A549 (cell line): ENCODE results near the gene LSS. TPM values are rescaled to one million over a fixed set of nuclear protein-coding genes. Genes with fewer than 3 reads are reported as not detected.

Experiments used
- ATAC-seq, 2 experiments: fragments of 200-7000 bp in 1 of 2; fragments of >200 bp in 1 of 2; cut with Nextera tagmentation in 1 of 2; cut with Tn5 transposase in 1 of 2; 3 replicates each; pipeline versions ENCODE4 v1.8.0 to v1.9.1; 2018 to 2020; ENCODE audit warnings: mild to moderate bottlenecking in 1 of 2, moderate library complexity in 1 of 2
- CTCF ChIA-PET: fragments of 300-600 bp; sonication (Branson Sonifier 250); formaldehyde crosslinking; extraction: SDS; loops from one replicate; lab custom pipeline; 2021; ENCODE audit warnings: antibody characterized with exemption, inconsistent platforms; lab: Yijun Ruan, JAX
- POLR2A ChIA-PET: fragments of 350-600 bp; formaldehyde crosslinking; extraction: SDS; loops from one replicate; lab custom pipeline; 2021; ENCODE audit warnings: antibody characterized with exemption, inconsistent platforms; lab: Yijun Ruan, JAX
- DNase-seq, 2 experiments: peaks; one replicate each; pipeline versions ENCODE4 v3.0.0 to v3.0.0-alpha.2; 2011 to 2016; ENCODE audit warnings: low read depth in 1 of 2, low spot score in 1 of 2
- FAIRE-seq: peaks from 2 replicates; lab custom pipeline; 2011; peaks lifted over from hg19 to GRCh38; lab: Jason Lieb, UNC
- H3K27ac ChIP-seq, 2 experiments: fragments of >200 bp; sonication (Bioruptor Twin); formaldehyde crosslinking; 3 replicates each; pipeline ENCODE4 v1.5.1; 2016 to 2017
- H3K4me1 ChIP-seq: fragments of >200 bp; sonication (Bioruptor Twin); formaldehyde crosslinking; 3 replicates; pipeline ENCODE4 v1.6.1; 2016
- H3K4me2 ChIP-seq: fragments of >200 bp; sonication (Bioruptor Twin); formaldehyde crosslinking; 3 replicates; pipeline ENCODE4 v1.6.1; 2016
- H3K4me3 ChIP-seq: fragments of >200 bp; sonication (Bioruptor Twin); formaldehyde crosslinking; 3 replicates; pipeline ENCODE4 v1.5.1; 2016
- H3K9me3 ChIP-seq: fragments of >200 bp; sonication (Bioruptor Twin); formaldehyde crosslinking; 3 replicates; pipeline ENCODE4 v1.6.1; 2016
- CHD2 ChIP-seq: fragments of 150-350 bp; IDR thresholded peaks from 2 replicates; pipeline ENCODE4 v1.6.1; 2014; ENCODE audit warnings: low read length; ENCODE audit not compliant: partially characterized antibody
- EHF ChIP-seq: fragments of 250-450 bp; sonication (Bioruptor Pico); IDR thresholded peaks from 2 replicates; pipeline ENCODE4 v1.5.0; 2020; ENCODE audit warnings: mild to moderate bottlenecking
- ESRRA ChIP-seq: fragments of 150-350 bp; IDR thresholded peaks from 2 replicates; pipeline ENCODE4 v1.6.1; 2014; ENCODE audit warnings: mild to moderate bottlenecking, low read length, borderline replicate concordance
- GATA3 ChIP-seq: IDR thresholded peaks from 2 replicates; pipeline ENCODE4 v1.6.1; 2012; ENCODE audit warnings: borderline replicate concordance
- HEYL ChIP-seq: fragments of 250-450 bp; sonication (Bioruptor Pico); IDR thresholded peaks from 2 replicates; pipeline ENCODE4 v1.8.0; 2021; ENCODE audit warnings: mild to moderate bottlenecking, moderate library complexity
- HOXA7 ChIP-seq: fragments of 250-450 bp; sonication (Bioruptor Pico); IDR thresholded peaks from 2 replicates; pipeline ENCODE4 v1.5.0; 2020; ENCODE audit warnings: mild to moderate bottlenecking, moderate library complexity
- JUNB ChIP-seq: fragments of >200 bp; sonication (Bioruptor Twin); formaldehyde crosslinking; IDR thresholded peaks from 2 replicates; pipeline ENCODE4 v1.6.1; 2016
- KDM5A ChIP-seq: fragments of 200-600 bp; sonication (generic); IDR thresholded peaks from 2 replicates; pipeline ENCODE4 v1.6.1; 2016; ENCODE audit warnings: antibody characterized with exemption, mild to moderate bottlenecking
- MYC ChIP-seq: IDR thresholded peaks from 2 replicates; pipeline ENCODE4 v1.6.1; 2012; ENCODE audit warnings: mild to moderate bottlenecking, inconsistent platforms, low read length, improper control_type of control experiment, borderline replicate concordance
- NPAS2 ChIP-seq: fragments of 250-450 bp; sonication (Bioruptor Pico); IDR thresholded peaks from 2 replicates; pipeline ENCODE4 v1.8.0; 2022; ENCODE audit warnings: mild to moderate bottlenecking, moderate library complexity, borderline replicate concordance
- POLR2A ChIP-seq: IDR thresholded peaks from 2 replicates; pipeline ENCODE4 v1.6.1; 2012; ENCODE audit warnings: mild to moderate bottlenecking, low read length
- RAD21 ChIP-seq, 2 experiments: fragments of >200 bp in 1 of 2; sonication (Bioruptor Twin) in 1 of 2; formaldehyde crosslinking in 1 of 2; IDR thresholded peaks in 1 of 2; conservative IDR thresholded peaks in 1 of 2; 2 replicates in 1 of 2; 3 replicates in 1 of 2; pipeline ENCODE4 v1.6.1; 2012 to 2018; ENCODE audit warnings: inconsistent platforms in 1 of 2
- RCOR1 ChIP-seq: fragments of 150-350 bp; IDR thresholded peaks from 2 replicates; pipeline ENCODE4 v1.6.1; 2014; ENCODE audit warnings: antibody characterized with exemption, low read length, low read depth
- TP53 ChIP-seq: fragments of 250-450 bp; sonication (Bioruptor Pico); IDR thresholded peaks from 2 replicates; pipeline ENCODE4 v1.5.0; 2021; ENCODE audit warnings: mild to moderate bottlenecking, moderate library complexity
- ZC3H11A ChIP-seq: fragments of 450-650 bp; IDR thresholded peaks from 2 replicates; pipeline ENCODE4 v1.6.1; 2014; ENCODE audit warnings: antibody characterized with exemption, mild to moderate bottlenecking
- ZFP36 ChIP-seq: fragments of 450-650 bp; IDR thresholded peaks from 2 replicates; pipeline ENCODE4 v1.6.1; 2014; ENCODE audit warnings: borderline replicate concordance; ENCODE audit not compliant: partially characterized antibody
- ZNF302 ChIP-seq: fragments of 250-450 bp; sonication (Bioruptor Pico); IDR thresholded peaks from 2 replicates; pipeline ENCODE4 v1.9.0; 2021; ENCODE audit warnings: inconsistent platforms, mild to moderate bottlenecking, moderate library complexity
- WGBS: methylation state at CpG from one replicate; pipeline ENCODE4 v1.1.6; 2017; ENCODE audit errors: missing lambda C conversion rate; 5-methylcytosine and 5-hydroxymethylcytosine counted together
- polyA plus RNA-seq, 4 experiments: library from polyadenylated mRNA; depleted of rRNA in 3 of 4; stranded (reverse); fragments of >200 nt; fragmentation: RNase III in 1 of 4; extraction: RNeasy Plus Mini Kit Qiagen cat#74134 plus additional on column Dnase treatment in 1 of 4; gene quantifications; 2 replicates in 3 of 4; 3 replicates in 1 of 4; pipeline ENCODE4 v1.2.3, GENCODE V29; 2011 to 2017
- TF ChIP-seq, protein P1 (sequence below): IDR thresholded peaks from 2 replicates; pipeline ENCODE4 v1.6.1; 2012
- TF ChIP-seq, protein P2 (sequence below): fragments of >200 bp; sonication (Bioruptor Twin); formaldehyde crosslinking; IDR thresholded peaks from 2 replicates; pipeline ENCODE4 v1.6.1; 2016
- TF ChIP-seq, protein P3 (sequence below): fragments of 250-450 bp; sonication (Bioruptor Pico); IDR thresholded peaks from 2 replicates; pipeline ENCODE4 v1.5.0; 2021; ENCODE audit warnings: mild to moderate bottlenecking, moderate library complexity, borderline replicate concordance
- TF ChIP-seq, protein P4 (sequence below): IDR thresholded peaks from 2 replicates; pipeline ENCODE4 v1.6.1; 2012

LSS gene
- polyA plus RNA-seq, 2 of the 4 experiments (the other 2 are of a cell fraction) = 9.5 to 22.0 TPM

DNA sequence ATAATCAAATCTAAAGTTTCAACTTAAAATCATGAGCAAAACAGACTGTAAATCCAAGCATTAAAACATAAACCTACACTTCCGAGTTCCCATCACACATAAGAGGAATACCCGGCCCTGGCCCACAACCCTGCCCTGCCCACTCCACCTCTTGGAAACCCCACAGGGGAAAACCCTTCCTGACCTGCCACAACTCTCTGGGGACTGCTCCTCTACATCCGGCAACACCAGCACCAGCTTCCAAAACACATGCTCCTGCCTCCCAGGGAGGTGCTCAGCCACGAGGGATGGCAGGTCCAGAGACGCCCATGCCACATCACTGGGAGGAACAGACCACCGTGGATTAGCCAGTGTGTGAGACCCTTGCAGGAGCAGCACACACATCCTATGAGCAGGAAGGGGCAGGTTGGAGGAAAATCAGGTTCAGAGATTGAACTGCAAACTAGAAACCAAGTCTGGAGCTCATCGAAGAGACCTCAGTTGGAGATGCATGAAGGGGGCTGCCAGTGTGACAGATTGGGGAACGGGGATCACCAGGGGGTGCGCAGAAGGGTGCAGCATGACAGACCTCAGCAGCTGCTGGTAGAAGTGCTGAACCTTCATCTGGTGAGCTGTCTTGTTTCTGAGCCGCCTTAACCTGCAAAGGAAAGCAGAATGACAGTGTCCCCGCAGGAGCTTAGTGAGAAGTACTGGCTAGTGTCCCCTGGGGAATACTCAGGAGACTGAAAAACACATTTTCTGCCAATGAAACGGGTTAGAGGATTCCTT, 25.8 kb upstream of the LSS start:
- no peaks in the 10 kb centered on the region for H3K4me1 ChIP-seq
- no peaks in the 10 kb centered on the region for H3K9me3 ChIP-seq
- DNase-seq (no peak), ATAC-seq (no peak), FAIRE-seq (no peak)
- 88% methylated on average over 12 of the region's 12 CpGs for WGBS
- H3K4me3 ChIP-seq = no peak overlapping the region
- ChIA-PET POLR2A (no interaction called here), CTCF (interaction anchor here (1.6 kb wide), 1 partner anchor 9 kb away, joined by 4 read pairs; no protein-coding TSS in a partner anchor)
- TF ChIP-seq RCOR1 (no peak), EHF (CRISPR knock-in tag) (no peak)
- no peak overlapping the region for H3K27ac ChIP-seq
- H3K4me2 ChIP-seq = no peak overlapping the region

DNA sequence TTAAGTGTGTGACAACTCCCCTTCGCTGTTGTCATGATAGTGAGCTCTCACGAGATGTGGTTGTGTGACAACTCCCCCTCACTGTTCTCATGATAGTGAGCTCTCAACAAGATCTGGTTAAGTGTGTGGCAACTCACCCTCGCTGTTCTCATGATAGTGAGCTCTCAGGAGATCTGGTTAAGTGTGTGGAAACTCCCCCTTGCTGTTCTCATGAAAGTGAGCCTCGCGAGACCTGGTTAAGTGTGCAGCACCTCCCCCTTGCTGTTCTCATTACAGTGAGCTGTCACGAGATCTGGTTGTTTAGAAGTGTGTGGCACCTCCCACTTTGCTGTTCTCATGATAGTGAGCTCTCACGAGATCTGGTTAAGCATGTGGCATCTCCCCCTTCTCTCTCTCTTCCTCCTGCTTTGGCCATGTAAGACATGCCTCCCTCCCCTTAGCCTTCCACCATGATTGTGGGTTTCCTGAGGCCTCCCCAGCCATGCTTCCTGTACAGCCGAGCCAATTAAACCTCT, 25.1 kb upstream of the LSS start:
- ATAC-seq (no peak), DNase-seq (no peak), FAIRE-seq (no peak)
- Histone ChIP-seq H3K4me2 (no peak overlapping the region), H3K9me3 (no peaks in the 10 kb centered on the region), H3K4me1 (no peaks in the 10 kb centered on the region), H3K4me3 (no peak overlapping the region), H3K27ac (no peak overlapping the region)
- TF ChIP-seq ESRRA (no peak), ZFP36 (no peak), GATA3 (no peak), TP53 (CRISPR knock-in tag) (no peak), NPAS2 (CRISPR knock-in tag) (no peak), MYC (no peak), EHF (CRISPR knock-in tag) (no peak), CHD2 (no peak), RAD21 (conservative IDR thresholded peaks at IDR 0.05 in 1 of 2, IDR thresholded peaks at IDR 0.05 in 1 of 2) (no peak), KDM5A (no peak), ZNF302 (no peak), ZC3H11A (no peak), POLR2A (no peak), JUNB (no peak), RCOR1 (no peak)
- TF ChIP-seq, protein P1, sequence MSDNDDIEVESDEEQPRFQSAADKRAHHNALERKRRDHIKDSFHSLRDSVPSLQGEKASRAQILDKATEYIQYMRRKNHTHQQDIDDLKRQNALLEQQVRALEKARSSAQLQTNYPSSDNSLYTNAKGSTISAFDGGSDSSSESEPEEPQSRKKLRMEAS = no peak
- TF ChIP-seq, protein P2, sequence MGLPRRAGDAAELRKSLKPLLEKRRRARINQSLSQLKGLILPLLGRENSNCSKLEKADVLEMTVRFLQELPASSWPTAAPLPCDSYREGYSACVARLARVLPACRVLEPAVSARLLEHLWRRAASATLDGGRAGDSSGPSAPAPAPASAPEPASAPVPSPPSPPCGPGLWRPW = no peak
- TF ChIP-seq, protein P3, sequence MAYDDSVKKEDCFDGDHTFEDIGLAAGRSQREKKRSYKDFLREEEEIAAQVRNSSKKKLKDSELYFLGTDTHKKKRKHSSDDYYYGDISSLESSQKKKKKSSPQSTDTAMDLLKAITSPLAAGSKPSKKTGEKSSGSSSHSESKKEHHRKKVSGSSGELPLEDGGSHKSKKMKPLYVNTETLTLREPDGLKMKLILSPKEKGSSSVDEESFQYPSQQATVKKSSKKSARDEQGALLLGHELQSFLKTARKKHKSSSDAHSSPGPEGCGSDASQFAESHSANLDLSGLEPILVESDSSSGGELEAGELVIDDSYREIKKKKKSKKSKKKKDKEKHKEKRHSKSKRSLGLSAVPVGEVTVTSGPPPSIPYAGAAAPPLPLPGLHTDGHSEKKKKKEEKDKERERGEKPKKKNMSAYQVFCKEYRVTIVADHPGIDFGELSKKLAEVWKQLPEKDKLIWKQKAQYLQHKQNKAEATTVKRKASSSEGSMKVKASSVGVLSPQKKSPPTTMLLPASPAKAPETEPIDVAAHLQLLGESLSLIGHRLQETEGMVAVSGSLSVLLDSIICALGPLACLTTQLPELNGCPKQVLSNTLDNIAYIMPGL (CRISPR knock-in tag) = no peak
- TF ChIP-seq, protein P4, sequence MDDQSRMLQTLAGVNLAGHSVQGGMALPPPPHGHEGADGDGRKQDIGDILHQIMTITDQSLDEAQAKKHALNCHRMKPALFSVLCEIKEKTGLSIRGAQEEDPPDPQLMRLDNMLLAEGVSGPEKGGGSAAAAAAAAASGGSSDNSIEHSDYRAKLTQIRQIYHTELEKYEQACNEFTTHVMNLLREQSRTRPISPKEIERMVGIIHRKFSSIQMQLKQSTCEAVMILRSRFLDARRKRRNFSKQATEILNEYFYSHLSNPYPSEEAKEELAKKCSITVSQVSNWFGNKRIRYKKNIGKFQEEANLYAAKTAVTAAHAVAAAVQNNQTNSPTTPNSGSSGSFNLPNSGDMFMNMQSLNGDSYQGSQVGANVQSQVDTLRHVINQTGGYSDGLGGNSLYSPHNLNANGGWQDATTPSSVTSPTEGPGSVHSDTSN = no peak
- CTCF ChIA-PET = interaction anchor here (1.6 kb wide), 1 partner anchor 10 kb away, joined by 4 read pairs; no protein-coding TSS in a partner anchor
- 88% methylated on average over 8 of the region's 8 CpGs for WGBS
- POLR2A ChIA-PET = no interaction called here

DNA sequence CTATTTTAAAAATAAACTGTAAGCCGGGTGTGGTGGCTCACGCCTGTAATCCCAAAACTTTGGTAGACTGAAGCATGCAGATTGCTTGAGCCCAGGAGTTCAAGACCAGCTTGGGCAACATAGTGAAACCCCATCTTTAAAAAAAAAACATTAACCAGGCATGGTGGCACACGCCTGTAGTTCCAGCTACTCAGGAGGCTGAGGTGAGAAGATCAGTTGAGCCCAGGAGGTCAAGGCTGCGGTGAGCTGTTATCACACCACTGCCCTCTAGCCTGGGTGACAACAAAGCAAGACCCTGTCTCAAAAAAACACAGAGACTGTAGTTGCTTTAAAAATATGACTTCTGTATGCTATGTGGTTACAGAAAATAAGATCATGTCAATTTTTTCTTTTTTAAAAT, 24.3 kb upstream of the LSS start:
- no peak for DNase-seq
- 90% methylated on average over 4 of the region's 4 CpGs for WGBS
- Histone ChIP-seq H3K9me3 (no peaks in the 10 kb centered on the region), H3K4me2 (no peak overlapping the region), H3K27ac (no peak overlapping the region), H3K4me3 (no peak overlapping the region), H3K4me1 (no peaks in the 10 kb centered on the region)
- FAIRE-seq = no peak
- TF ChIP-seq HEYL (CRISPR knock-in tag) = no peak
- TF ChIP-seq HOXA7 = no peak
- ChIA-PET CTCF (interaction anchor here (0.9 kb wide), 2 partner anchors 12 to 109 kb away, joined by 3 read pairs; no protein-coding TSS in a partner anchor), POLR2A (no interaction called here)
- ATAC-seq = no peak
